Neuronal stem cell (in vitro differentiated cells): ENCODE data around the gene SUN2. TPM values are rescaled to one million over a fixed set of nuclear protein-coding genes. Genes with fewer than 3 reads are reported as not detected.

Experiments used
- DNase-seq: peaks from one replicate; pipeline ENCODE4 v3.0.0-alpha.2; 2013; ENCODE audit warnings: low spot score
- H2AFZ ChIP-seq: one replicate; pipeline ENCODE4 v1.6.1; 2013; ENCODE audit warnings: mild to moderate bottlenecking, low read length, inconsistent platforms
- H2AK5ac ChIP-seq: 2 replicates; pipeline ENCODE4 v1.6.1; 2013; ENCODE audit warnings: low read depth, mild to moderate bottlenecking, inconsistent platforms, low read length, moderate library complexity, mixed read lengths
- H2BK120ac ChIP-seq: 2 replicates; pipeline ENCODE4 v1.6.1; 2013; ENCODE audit warnings: low read depth, mild to moderate bottlenecking, inconsistent platforms, low read length, moderate library complexity, mixed read lengths
- H2BK12ac ChIP-seq: one replicate; pipeline ENCODE4 v1.6.1; 2013; ENCODE audit warnings: low read length, inconsistent platforms
- H2BK15ac ChIP-seq: 2 replicates; pipeline ENCODE4 v1.6.1; 2013; ENCODE audit warnings: mild to moderate bottlenecking, low read length, inconsistent platforms, mixed read lengths
- H2BK5ac ChIP-seq: one replicate; pipeline ENCODE4 v1.6.1; 2013; ENCODE audit warnings: inconsistent platforms, mild to moderate bottlenecking, low read length, moderate library complexity
- H3K14ac ChIP-seq: one replicate; pipeline ENCODE4 v1.6.1; 2013; ENCODE audit warnings: low read length, inconsistent platforms
- H3K18ac ChIP-seq: 2 replicates; pipeline ENCODE4 v1.6.1; 2013; ENCODE audit warnings: low read length, inconsistent platforms
- H3K23ac ChIP-seq: 2 replicates; pipeline ENCODE4 v1.6.1; 2013; ENCODE audit warnings: low read depth, mild to moderate bottlenecking, mixed read lengths, low read length, inconsistent platforms; ENCODE audit not compliant: poor library complexity
- H3K27ac ChIP-seq: replicated peaks from 3 replicates; pipeline ENCODE4 v1.5.1; 2013; ENCODE audit warnings: low read length, inconsistent platforms
- H3K27me3 ChIP-seq, 3 experiments: 2 replicates each; pipeline ENCODE4 v1.6.1; 2013; ENCODE audit warnings: low read length in 3 of 3, mild to moderate bottlenecking in 2 of 3, inconsistent platforms in 1 of 3, low read depth in 1 of 3, mixed read lengths in 1 of 3, moderate library complexity in 1 of 3; ENCODE audit not compliant: control insufficient read depth in 3 of 3, insufficient read depth in 3 of 3
- H3K36me3 ChIP-seq, 2 donors: replicated peaks in 1 of 2; 2 replicates each; pipeline ENCODE4 v1.6.1; 2013; ENCODE audit warnings: low read length in 2 of 2; ENCODE audit not compliant: control insufficient read depth in 2 of 2, insufficient read depth in 2 of 2
- H3K4ac ChIP-seq: 2 replicates; pipeline ENCODE4 v1.6.1; 2013; ENCODE audit warnings: inconsistent platforms, mild to moderate bottlenecking, low read length, moderate library complexity
- H3K4me1 ChIP-seq, 2 donors: 1 replicate in 1 of 2; 2 replicates in 1 of 2; pipeline ENCODE4 v1.6.1; 2013; ENCODE audit warnings: low read length in 2 of 2, low read depth in 1 of 2; ENCODE audit not compliant: control insufficient read depth in 2 of 2, insufficient read depth in 1 of 2
- H3K4me2 ChIP-seq: one replicate; pipeline ENCODE4 v1.6.1; 2013; ENCODE audit warnings: mild to moderate bottlenecking, low read length, inconsistent platforms; ENCODE audit not compliant: insufficient read depth, poor library complexity, severe bottlenecking
- H3K4me3 ChIP-seq, 2 donors: 2 replicates each; pipeline ENCODE4 v1.5.1; 2013; ENCODE audit warnings: low read length in 2 of 2, mild to moderate bottlenecking in 2 of 2, inconsistent platforms in 1 of 2, moderate library complexity in 1 of 2
- H3K79me1 ChIP-seq: one replicate; pipeline ENCODE4 v1.6.1; 2013; ENCODE audit warnings: low read depth, mild to moderate bottlenecking, inconsistent platforms, low read length, moderate library complexity
- H3K9ac ChIP-seq: one replicate; pipeline ENCODE4 v1.6.1; 2013; ENCODE audit warnings: mild to moderate bottlenecking, low read depth, low read length, inconsistent platforms; ENCODE audit not compliant: poor library complexity
- H3K9me3 ChIP-seq, 2 donors: replicated peaks in 1 of 2; 2 replicates each; pipeline versions ENCODE3 to v1.6.1; 2013; ENCODE audit warnings: low read length in 2 of 2, mild to moderate bottlenecking in 2 of 2, inconsistent platforms in 1 of 2, low read depth in 1 of 2, mixed read lengths in 1 of 2, moderate library complexity in 1 of 2; ENCODE audit not compliant: control insufficient read depth in 2 of 2, insufficient read depth in 1 of 2
- H4K8ac ChIP-seq: one replicate; pipeline ENCODE4 v1.6.1; 2013; ENCODE audit warnings: low read depth, mild to moderate bottlenecking, inconsistent platforms, low read length, moderate library complexity
- H4K91ac ChIP-seq: one replicate; pipeline ENCODE4 v1.6.1; 2013; ENCODE audit warnings: low read length, low read depth, mild to moderate bottlenecking, inconsistent platforms; ENCODE audit not compliant: poor library complexity
- WGBS, 2 donors: extraction: QIAGEN DNeasy Blood & Tissue Kit; methylation state at CpG; one replicate each; pipeline ENCODE4 v1.1.7; 2013; ENCODE audit warnings: missing lambda C conversion rate in 2 of 2, mixed read lengths in 1 of 2; ENCODE audit not compliant: insufficient read length in 2 of 2, insufficient replicate concordance in 1 of 2; ENCODE audit errors: extremely low coverage in 2 of 2; 5-methylcytosine and 5-hydroxymethylcytosine counted together
- small RNA-seq: library from polyadenylated mRNA; stranded (forward); fragments of <200 nt; extraction: miRNeasy Mini kit (QIAGEN cat#:217004); gene quantifications from one replicate; pipeline ENCODE3, GENCODE V24; 2013; ENCODE audit not compliant: insufficient read depth

The SUN2 gene

DNA sequence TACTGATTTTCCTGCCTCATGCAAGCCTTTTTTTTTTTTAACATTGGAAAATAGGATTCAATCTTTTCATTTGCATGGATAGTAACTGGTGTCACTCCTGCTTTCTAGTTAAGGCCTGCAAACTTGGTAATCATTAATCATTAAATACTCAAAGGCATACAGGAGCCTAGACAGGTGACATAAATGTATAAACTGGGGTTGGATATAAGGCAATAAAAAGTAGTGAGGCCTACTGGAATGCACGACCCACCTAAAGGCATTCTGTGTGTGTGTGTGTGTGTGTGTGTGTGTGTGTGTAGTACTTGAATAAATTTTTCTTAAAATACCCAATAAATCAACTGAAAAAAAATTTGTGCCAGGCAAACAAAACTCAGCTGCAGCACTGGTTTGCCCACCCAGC lies 66.1 kb downstream of the SUN2 start:
- Histone ChIP-seq H3K4me3 (no peak overlapping the region), H2BK15ac (no peak overlapping the region), H3K4me1 (no peaks in the 10 kb centered on the region), H3K36me3 (peaks cover 40 to 92% of the 10 kb centered on the region in 2 donors), H2AFZ (no peak overlapping the region), H3K27me3 (no peaks in the 10 kb centered on the region), H2BK120ac (no peak overlapping the region), H3K9me3 (no peaks in the 10 kb centered on the region), H3K4me2 (no peak overlapping the region), H2BK5ac (no peak overlapping the region), H3K4ac (no peak overlapping the region), H2BK12ac (no peak overlapping the region), H3K18ac (no peak overlapping the region), H3K9ac (no peak overlapping the region), H3K23ac (no peak overlapping the region), H3K27ac (no peak overlapping the region), H4K8ac (no peak overlapping the region), H4K91ac (no peak overlapping the region), H2AK5ac (no peak overlapping the region), H3K79me1 (peaks cover 3% of the 10 kb centered on the region), H3K14ac (no peak overlapping the region)
- no CpG with 5 or more reads among the region's 1 CpG for WGBS, 2 donors
- DNase-seq = no peak

DNA sequence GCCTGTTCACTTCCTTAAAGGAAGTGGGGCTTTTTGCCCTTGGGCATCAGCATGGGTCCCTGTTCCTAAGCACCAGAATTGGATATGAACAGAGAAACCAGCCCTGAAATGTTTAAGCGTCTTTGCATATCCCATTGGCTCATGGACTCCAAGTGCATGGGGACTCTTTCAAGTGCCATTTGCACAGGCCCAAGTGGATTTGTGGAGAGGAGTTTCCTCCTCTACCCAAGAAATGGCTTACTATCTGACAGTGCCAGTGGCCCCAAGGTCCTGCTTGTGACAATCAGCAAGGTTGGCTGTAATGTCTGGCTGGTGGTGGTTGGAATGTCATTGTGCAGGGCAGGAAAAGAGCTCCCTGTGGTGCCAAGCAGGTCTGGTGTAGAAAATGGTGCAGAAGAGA lies 70.0 kb downstream of the SUN2 start:
- Histone ChIP-seq H3K4me2 (no peak overlapping the region), H3K9ac (no peak overlapping the region), H2BK15ac (no peak overlapping the region), H3K14ac (no peak overlapping the region), H2BK120ac (no peak overlapping the region), H3K4me3 (no peak overlapping the region), H3K4me1 (peaks cover 3 to 4% of the 10 kb centered on the region in 2 donors), H3K27me3 (no peaks in the 10 kb centered on the region), H3K23ac (no peak overlapping the region), H3K18ac (no peak overlapping the region), H2AK5ac (no peak overlapping the region), H3K4ac (no peak overlapping the region), H2AFZ (no peak overlapping the region), H3K36me3 (peaks cover 46 to 78% of the 10 kb centered on the region in 2 donors), H3K27ac (no peak overlapping the region), H2BK5ac (no peak overlapping the region), H4K91ac (no peak overlapping the region), H2BK12ac (no peak overlapping the region), H4K8ac (no peak overlapping the region), H3K9me3 (peaks cover 6 to 7% of the 10 kb centered on the region in 2 donors), H3K79me1 (peaks cover 3% of the 10 kb centered on the region)
- no CpG with 5 or more reads among the region's 1 CpG for WGBS, 2 donors
- DNase-seq = no peak

DNA sequence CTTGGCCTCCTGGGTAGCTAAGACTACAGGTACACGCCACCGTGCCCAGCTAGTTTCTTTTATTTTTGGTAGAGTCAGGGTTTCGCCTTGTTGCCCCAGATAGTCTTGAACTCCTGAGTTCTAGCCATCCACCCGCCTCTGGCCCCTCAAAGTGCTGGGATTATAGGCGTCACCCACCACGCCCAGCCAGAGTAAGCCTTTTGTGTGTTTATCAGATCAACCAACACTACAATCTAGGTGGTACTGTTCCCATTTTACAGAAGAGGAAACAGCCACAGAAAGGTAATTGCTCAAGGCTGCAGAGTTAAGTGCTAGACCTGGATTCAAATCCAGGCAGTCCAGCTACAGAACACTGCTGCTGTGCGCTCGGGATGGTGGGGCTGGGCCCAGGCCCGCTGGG lies 70.9 kb downstream of the SUN2 start:
- H2BK12ac ChIP-seq = no peak overlapping the region
- peaks cover 43 to 74% of the 10 kb centered on the region in 2 donors for H3K36me3 ChIP-seq
- no peak overlapping the region for H2AK5ac ChIP-seq
- no peak overlapping the region for H3K4me3 ChIP-seq
- H3K23ac ChIP-seq = no peak overlapping the region
- no peak overlapping the region for H2AFZ ChIP-seq
- no peak overlapping the region for H3K9ac ChIP-seq
- H3K4me2 ChIP-seq = no peak overlapping the region
- peaks cover 6 to 7% of the 10 kb centered on the region in 2 donors for H3K9me3 ChIP-seq
- H3K79me1 ChIP-seq = peaks cover 5% of the 10 kb centered on the region
- H2BK15ac ChIP-seq = no peak overlapping the region
- no peak overlapping the region for H2BK5ac ChIP-seq
- no peak overlapping the region for H3K18ac ChIP-seq
- H3K4me1 ChIP-seq = peaks cover 3 to 4% of the 10 kb centered on the region in 2 donors
- no peak overlapping the region for H4K91ac ChIP-seq
- no peak for DNase-seq
- H3K27ac ChIP-seq = no peak overlapping the region
- H2BK120ac ChIP-seq = no peak overlapping the region
- no peak overlapping the region for H3K14ac ChIP-seq
- H3K4ac ChIP-seq = no peak overlapping the region
- H4K8ac ChIP-seq = no peak overlapping the region
- no CpG with 5 or more reads among the region's 9 CpGs for WGBS, 2 donors
- no peaks in the 10 kb centered on the region for H3K27me3 ChIP-seq

Small RNA genes within 50 kb of the gene (small RNA-seq; reads per million reads assigned to genes)
- not detected for gene AL021707.8
